Skeletal muscle tissue (tissue), 4 donors: Measurements from ENCODE around the gene SEMA4D. TPM values are rescaled to one million over a fixed set of nuclear protein-coding genes. Genes with fewer than 3 reads are reported as not detected.
A peak's percentile ranks its signal among the peaks of the same experiment; 100 is the strongest.

ENCODE experiments used
- H3K27ac ChIP-seq: one replicate; pipeline ENCODE4 v1.7.0; 2013; ENCODE audit warnings: mild to moderate bottlenecking, low read depth, low read length, inconsistent platforms
- H3K27me3 ChIP-seq, 3 donors: one replicate each; pipeline ENCODE4 v1.7.0; 2013; ENCODE audit warnings: low read length in 3 of 3; ENCODE audit not compliant: control insufficient read depth in 3 of 3, insufficient read depth in 3 of 3
- H3K36me3 ChIP-seq, 3 donors: one replicate each; pipeline ENCODE4 v1.7.0; 2013; ENCODE audit warnings: low read length in 3 of 3; ENCODE audit not compliant: control insufficient read depth in 3 of 3, insufficient read depth in 3 of 3
- H3K4me1 ChIP-seq, 3 donors: one replicate each; pipeline ENCODE4 v1.7.0; 2013; ENCODE audit warnings: low read length in 3 of 3, mild to moderate bottlenecking in 3 of 3; ENCODE audit not compliant: control insufficient read depth in 3 of 3, insufficient read depth in 3 of 3
- H3K4me3 ChIP-seq, 3 donors: one replicate each; pipeline ENCODE4 v1.7.0; 2013; ENCODE audit warnings: low read length in 3 of 3
- H3K9ac ChIP-seq, 3 donors: one replicate each; pipeline ENCODE4 v1.7.0; 2013; ENCODE audit warnings: low read length in 3 of 3, mild to moderate bottlenecking in 3 of 3, moderate library complexity in 2 of 3, low read depth in 1 of 3
- H3K9me3 ChIP-seq, 3 donors: one replicate each; pipeline ENCODE4 v1.7.0; 2013; ENCODE audit warnings: low read length in 3 of 3; ENCODE audit not compliant: control insufficient read depth in 3 of 3
- total RNA-seq: library from RNA; depleted of rRNA; stranded (reverse); fragments of >200 nt; gene quantifications from one replicate; pipeline ENCODE4 v1.2.3, GENCODE V29; 2014
- donor health status: Osteomylitis.

Gene SEMA4D
- total RNA-seq, 1 donor from 2014 or later, result 14.6 TPM

GRCh38 chr9:89505911-89506310, 8.0 kb upstream of the SEMA4D start:
- no peaks in the 10 kb centered on the region for H3K9me3 ChIP-seq
- peaks cover 0 to 2% (median 0%) of the 10 kb centered on the region in 3 donors for H3K4me1 ChIP-seq
- H3K4me3 ChIP-seq, result no peak overlapping the region

GRCh38 chr9:89505048-89505447, 7.1 kb upstream of the SEMA4D start:
- Histone ChIP-seq H3K27me3 (no peaks in the 10 kb centered on the region), H3K9me3 (no peaks in the 10 kb centered on the region), H3K4me3 (no peak overlapping the region), H3K36me3 (no peaks in the 10 kb centered on the region), H3K27ac (no peak overlapping the region), H3K4me1 (peaks cover 0 to 2% (median 0%) of the 10 kb centered on the region in 3 donors), H3K9ac (no peak overlapping the region)

More at GRCh38 chr9:89505911-89506310, 8.0 kb upstream of the SEMA4D start:
- H3K36me3 ChIP-seq, result no peaks in the 10 kb centered on the region
- H3K27ac ChIP-seq, result no peak overlapping the region
- H3K9ac ChIP-seq, result no peak overlapping the region
- no peaks in the 10 kb centered on the region for H3K27me3 ChIP-seq

- Histone ChIP-seq H3K9ac (no peak overlapping the region), H3K4me3 (no peak overlapping the region)
Observed at GRCh38 chr9:89502671-89503070, 4.8 kb upstream of the SEMA4D start.

GRCh38 chr9:89502038-89502601, 4.2 kb upstream of the SEMA4D start:
- H3K36me3 ChIP-seq, result no peaks in the 10 kb centered on the region
- H3K27ac ChIP-seq, result no peak overlapping the region

More at GRCh38 chr9:89502671-89503070, 4.8 kb upstream of the SEMA4D start:
- H3K27ac ChIP-seq, result no peak overlapping the region
- peaks cover 5 to 6% (median 6%) of the 10 kb centered on the region in 3 donors for H3K4me1 ChIP-seq
- no peaks in the 10 kb centered on the region for H3K36me3 ChIP-seq
- H3K9me3 ChIP-seq, result no peaks in the 10 kb centered on the region
- H3K27me3 ChIP-seq, result no peaks in the 10 kb centered on the region

GRCh38 chr9:89501311-89501898, 3.5 kb upstream of the SEMA4D start:
- no peaks in the 10 kb centered on the region for H3K36me3 ChIP-seq
- H3K4me1 ChIP-seq, result peaks cover 12 to 13% (median 13%) of the 10 kb centered on the region in 3 donors
- no peaks in the 10 kb centered on the region for H3K9me3 ChIP-seq
- no peak overlapping the region for H3K9ac ChIP-seq
- H3K27ac ChIP-seq, result no peak overlapping the region
- H3K27me3 ChIP-seq, result no peaks in the 10 kb centered on the region
- H3K4me3 ChIP-seq, result no peak overlapping the region

More at GRCh38 chr9:89502038-89502601, 4.2 kb upstream of the SEMA4D start:
- H3K4me1 ChIP-seq, result peaks cover 5 to 6% (median 6%) of the 10 kb centered on the region in 3 donors
- H3K9ac ChIP-seq, result no peak overlapping the region
- no peak overlapping the region for H3K4me3 ChIP-seq
- H3K9me3 ChIP-seq, result no peaks in the 10 kb centered on the region
- H3K27me3 ChIP-seq, result no peaks in the 10 kb centered on the region

- Histone ChIP-seq H3K9ac (no peak overlapping the region), H3K4me1 (peaks cover 25 to 26% (median 25%) of the 10 kb centered on the region in 3 donors), H3K4me3 (no peak overlapping the region), H3K27ac (no peak overlapping the region), H3K36me3 (no peaks in the 10 kb centered on the region), H3K9me3 (no peaks in the 10 kb centered on the region), H3K27me3 (no peaks in the 10 kb centered on the region)
Observed at GRCh38 chr9:89500008-89500407, 2.1 kb upstream of the SEMA4D start.

GRCh38 chr9:89498852-89499480, 1.1 kb upstream of the SEMA4D start:
- no peak overlapping the region for H3K9ac ChIP-seq
- no peaks in the 10 kb centered on the region for H3K27me3 ChIP-seq
- no peak overlapping the region for H3K4me3 ChIP-seq
- no peaks in the 10 kb centered on the region for H3K9me3 ChIP-seq
- H3K36me3 ChIP-seq, result no peaks in the 10 kb centered on the region
- H3K4me1 ChIP-seq, result peaks cover 33 to 36% (median 35%) of the 10 kb centered on the region in 3 donors
- H3K27ac ChIP-seq, result no peak overlapping the region

GRCh38 chr9:89497257-89497963, 503 bp downstream of the SEMA4D start:
- Histone ChIP-seq H3K4me1 (peaks cover 43 to 51% (median 47%) of the 10 kb centered on the region in 3 donors), H3K9me3 (no peaks in the 10 kb centered on the region), H3K9ac (peak overlapping the region; percentile 78 to 92 (median 89)), H3K27ac (peak overlapping the region; percentile 89), H3K4me3 (peak overlapping the region; percentile 69 to 74 (median 70)), H3K27me3 (no peaks in the 10 kb centered on the region), H3K36me3 (no peaks in the 10 kb centered on the region)

- Histone ChIP-seq H3K4me3 (peak overlapping the region; percentile 69 to 74 (median 70)), H3K36me3 (no peaks in the 10 kb centered on the region), H3K27me3 (no peaks in the 10 kb centered on the region), H3K4me1 (peaks cover 43 to 57% (median 47%) of the 10 kb centered on the region in 3 donors), H3K9me3 (no peaks in the 10 kb centered on the region), H3K9ac (peak overlapping the region; percentile 78 to 92 (median 89)), H3K27ac (peak overlapping the region; percentile 89)
Observed at GRCh38 chr9:89496645-89497256, 1.2 kb downstream of the SEMA4D start.
